ENCODE measurements around the gene NFIA.

Gene NFIA

DNA sequence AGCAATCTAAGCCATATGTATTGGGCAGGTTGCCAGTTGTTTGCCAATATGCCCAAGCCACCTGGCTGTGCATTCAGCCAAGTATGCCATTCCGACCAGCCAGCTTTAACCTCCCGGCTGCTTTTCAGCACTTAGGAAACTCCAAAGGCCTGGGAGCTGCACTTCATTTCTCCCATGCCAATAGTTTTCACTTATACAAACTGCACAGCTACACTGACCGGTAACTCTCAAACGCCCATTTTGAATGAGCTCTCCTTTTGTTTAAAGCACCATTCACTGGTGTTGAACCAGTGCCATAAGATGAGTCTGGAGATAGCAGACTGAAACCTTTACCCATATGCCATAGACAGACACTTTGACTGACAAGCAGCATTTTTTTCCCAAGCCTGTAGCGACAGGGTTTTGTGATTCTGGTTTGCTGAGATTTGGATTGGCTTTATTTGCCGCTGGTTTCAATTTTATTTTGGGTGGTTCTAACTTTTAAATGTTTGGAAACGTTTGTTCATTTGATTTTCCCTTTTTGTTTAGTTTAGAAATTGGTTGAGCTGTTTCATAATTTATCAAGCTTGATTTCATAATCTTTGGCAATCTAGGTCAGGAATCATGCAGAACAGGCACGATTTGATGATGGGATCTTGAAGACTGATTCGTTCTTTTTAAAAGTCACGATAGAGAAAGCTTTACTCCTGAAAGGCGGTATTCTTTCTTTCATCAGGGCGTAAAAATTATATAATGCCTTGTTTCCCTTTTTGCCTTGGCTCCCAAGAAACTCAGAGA lies 144.6 kb downstream of the NFIA start:
- DNase-seq (ENCODE audit: low spot score), result no peak
- TF ChIP-seq, protein P1, sequence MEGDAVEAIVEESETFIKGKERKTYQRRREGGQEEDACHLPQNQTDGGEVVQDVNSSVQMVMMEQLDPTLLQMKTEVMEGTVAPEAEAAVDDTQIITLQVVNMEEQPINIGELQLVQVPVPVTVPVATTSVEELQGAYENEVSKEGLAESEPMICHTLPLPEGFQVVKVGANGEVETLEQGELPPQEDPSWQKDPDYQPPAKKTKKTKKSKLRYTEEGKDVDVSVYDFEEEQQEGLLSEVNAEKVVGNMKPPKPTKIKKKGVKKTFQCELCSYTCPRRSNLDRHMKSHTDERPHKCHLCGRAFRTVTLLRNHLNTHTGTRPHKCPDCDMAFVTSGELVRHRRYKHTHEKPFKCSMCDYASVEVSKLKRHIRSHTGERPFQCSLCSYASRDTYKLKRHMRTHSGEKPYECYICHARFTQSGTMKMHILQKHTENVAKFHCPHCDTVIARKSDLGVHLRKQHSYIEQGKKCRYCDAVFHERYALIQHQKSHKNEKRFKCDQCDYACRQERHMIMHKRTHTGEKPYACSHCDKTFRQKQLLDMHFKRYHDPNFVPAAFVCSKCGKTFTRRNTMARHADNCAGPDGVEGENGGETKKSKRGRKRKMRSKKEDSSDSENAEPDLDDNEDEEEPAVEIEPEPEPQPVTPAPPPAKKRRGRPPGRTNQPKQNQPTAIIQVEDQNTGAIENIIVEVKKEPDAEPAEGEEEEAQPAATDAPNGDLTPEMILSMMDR (IDR thresholded peaks at IDR 0.05; ENCODE audit: extremely low read depth, missing control alignments), result no peak

DNA sequence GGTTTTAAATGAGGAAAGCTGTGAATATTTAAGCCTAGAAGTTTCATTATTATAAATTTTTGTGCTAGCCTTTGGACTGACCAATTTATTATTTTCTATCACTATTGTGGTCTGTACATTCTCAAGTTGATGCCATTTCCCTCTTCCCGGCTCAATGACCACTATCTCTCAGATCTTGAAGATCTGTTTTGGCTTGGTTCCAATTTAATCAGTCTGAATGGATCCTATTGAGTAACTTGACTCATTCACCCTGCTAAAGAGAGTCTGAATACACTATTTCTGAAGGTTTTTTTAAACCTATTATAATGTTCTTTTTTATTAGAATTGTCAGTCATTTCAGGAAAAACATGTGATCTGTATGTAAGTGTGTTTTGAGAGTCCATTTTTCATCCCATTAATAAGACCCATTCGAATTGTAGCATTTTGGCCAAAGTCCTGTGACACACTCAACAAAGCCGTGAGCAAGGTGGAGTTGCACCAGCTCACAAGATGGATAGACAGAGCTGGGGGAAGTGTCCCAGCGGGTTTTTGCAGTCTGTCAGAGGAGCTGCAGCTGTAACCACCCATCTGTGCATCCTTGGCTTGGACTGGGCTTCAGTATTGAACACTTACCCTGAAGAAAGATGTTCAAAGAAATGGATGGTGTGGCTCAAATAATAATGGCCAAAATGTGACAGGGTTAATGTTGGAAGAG lies 145.6 kb downstream of the NFIA start:
- TF ChIP-seq, protein P1 (IDR thresholded peaks at IDR 0.05; ENCODE audit: extremely low read depth, missing control alignments), result no peak
- DNase-seq (ENCODE audit: low spot score), result no peak

DNA sequence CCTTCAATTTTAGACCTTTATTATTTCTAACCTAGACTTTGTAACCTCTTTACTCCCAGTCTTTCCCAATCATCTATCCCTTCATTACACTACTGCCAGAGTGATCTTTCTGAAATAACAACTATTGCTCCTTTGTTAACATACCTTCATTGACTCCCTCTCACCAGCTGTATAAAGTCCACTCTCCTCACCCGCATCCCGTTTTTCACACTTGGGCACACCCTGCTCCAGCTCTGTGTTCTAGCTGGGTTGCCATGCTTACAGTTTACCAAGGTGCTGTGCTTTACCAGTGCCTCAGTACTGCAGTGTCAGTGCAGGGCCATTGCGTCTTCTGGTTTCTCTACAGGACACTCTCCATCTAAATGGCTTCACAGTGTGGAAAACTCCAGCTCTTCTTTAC lies 148.2 kb downstream of the NFIA start:
- no peak for DNase-seq (ENCODE audit: low spot score)
- TF ChIP-seq, protein P1 (IDR thresholded peaks at IDR 0.05; ENCODE audit: extremely low read depth, missing control alignments), result no peak

DNA sequence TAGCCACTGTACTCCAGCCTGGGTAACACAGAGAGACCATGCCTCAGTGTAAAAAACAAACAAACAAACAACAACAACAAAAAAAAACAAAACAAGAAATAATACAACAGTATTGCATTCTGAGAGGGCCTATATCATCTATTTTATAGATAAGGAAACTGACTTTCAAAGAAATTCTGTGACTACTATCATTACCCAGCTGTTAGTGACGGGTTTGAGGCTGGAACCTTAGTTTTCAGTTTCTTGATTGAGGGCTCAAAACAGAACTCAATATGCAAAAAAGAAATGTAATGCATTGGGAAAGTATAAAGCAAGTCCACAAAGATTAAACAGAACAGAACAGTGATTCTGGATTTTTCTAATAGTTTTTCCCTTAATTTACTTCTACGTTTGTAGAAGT lies 149.4 kb downstream of the NFIA start:
- no peak for DNase-seq (ENCODE audit: low spot score)

DNA sequence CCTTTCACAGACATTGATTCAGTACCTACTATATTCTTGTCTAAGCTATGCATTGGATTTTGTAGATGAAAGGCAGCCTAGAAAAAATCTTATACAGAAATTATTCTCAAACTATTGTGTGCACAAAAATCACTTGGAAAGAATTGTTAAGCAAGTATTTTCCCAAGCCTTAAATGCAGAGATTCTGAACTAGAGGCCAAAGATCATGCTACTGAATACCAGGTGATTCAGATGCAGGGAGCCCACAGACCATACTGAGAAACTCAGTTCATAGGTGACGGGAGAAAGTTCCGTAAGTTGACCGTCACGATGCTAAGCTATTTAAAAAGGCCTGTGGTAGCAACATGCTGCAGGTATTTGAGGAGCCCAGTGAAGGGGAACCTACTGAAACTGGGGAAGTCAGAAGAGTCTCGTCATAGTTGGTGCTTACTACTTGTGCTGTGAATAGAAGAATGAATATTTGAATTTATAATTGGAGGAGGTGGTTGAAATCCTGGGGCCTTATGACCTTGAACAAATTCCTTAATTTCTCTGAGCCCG lies 150.8 kb downstream of the NFIA start:
- no peak for DNase-seq (ENCODE audit: low spot score)
- TF ChIP-seq, protein P1 (IDR thresholded peaks at IDR 0.05; ENCODE audit: extremely low read depth, missing control alignments), result no peak

More for the DNA sequence above, 149.4 kb downstream of the NFIA start:
- TF ChIP-seq, protein P1 (IDR thresholded peaks at IDR 0.05; ENCODE audit: extremely low read depth, missing control alignments), result no peak

DNA sequence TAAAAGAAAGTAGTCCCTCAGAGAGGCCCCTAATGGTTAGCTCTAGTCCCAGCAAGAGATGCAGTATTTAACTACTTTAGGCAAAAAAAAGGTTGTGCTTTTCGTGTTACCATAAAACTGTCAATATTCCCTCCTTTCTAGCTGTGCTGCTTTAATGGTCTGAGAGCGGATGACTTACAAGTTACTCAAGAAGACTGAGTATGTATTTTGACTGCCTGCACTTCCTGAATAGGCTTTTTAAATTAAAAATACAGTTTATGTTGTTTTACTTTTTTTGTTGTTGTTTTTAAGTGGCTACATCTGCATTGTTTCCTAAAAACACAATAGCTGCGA lies 152.2 kb downstream of the NFIA start:
- TF ChIP-seq, protein P1 (IDR thresholded peaks at IDR 0.05; ENCODE audit: extremely low read depth, missing control alignments), result no peak
- DNase-seq (ENCODE audit: low spot score), result no peak

DNA sequence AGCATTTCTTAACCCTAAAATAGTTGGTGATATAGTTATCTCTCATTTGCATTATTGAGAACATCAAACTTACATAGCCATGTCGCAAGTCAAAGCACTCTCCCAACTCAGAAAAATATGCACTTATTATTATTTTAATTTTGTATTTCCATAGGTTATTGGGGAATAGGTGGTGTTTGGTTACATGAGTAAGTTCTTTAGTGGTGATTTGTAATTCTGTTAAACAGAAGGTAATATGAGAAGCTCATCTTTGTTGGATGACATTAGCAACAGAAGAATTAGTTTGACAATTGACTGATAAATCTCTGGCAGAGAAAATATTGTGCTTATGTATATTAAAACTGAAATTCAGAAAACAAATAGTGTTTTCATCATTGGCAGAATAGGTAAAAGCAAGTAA lies 154.8 kb downstream of the NFIA start:
- no peak for DNase-seq (ENCODE audit: low spot score)
- TF ChIP-seq, protein P1 (IDR thresholded peaks at IDR 0.05; ENCODE audit: extremely low read depth, missing control alignments), result no peak
